AG04449 (cell line): ENCODE data around the gene SLC43A1.
"Not testable (repeated sequence)": the region's sequence is repeated elsewhere in the genome, so short reads cannot be mapped to it uniquely, and the experiment has no call there.

Experiments
- CTCF ChIA-PET: fragments of 350-600 bp; formaldehyde crosslinking; extraction: SDS; loops from one replicate; lab custom pipeline; 2021; ENCODE audit warnings: antibody characterized with exemption; lab: Yijun Ruan, JAX
- POLR2A ChIA-PET: fragments of 400-600, 350-600 bp; formaldehyde crosslinking; extraction: SDS; loops from one replicate; lab custom pipeline; 2020; ENCODE audit warnings: antibody characterized with exemption, inconsistent platforms; lab: Yijun Ruan, JAX
- DNase-seq: peaks from one replicate; pipeline ENCODE4 v3.0.0-alpha.2; 2010; ENCODE audit warnings: low read depth, low spot score
- H3K4me3 ChIP-seq: 2 replicates; pipeline ENCODE4 v1.5.1; 2011; ENCODE audit warnings: low read depth, mild to moderate bottlenecking, control low read depth, low read length
- TF ChIP-seq, protein P1 (sequence below): IDR thresholded peaks from one replicate; pipeline ENCODE4 v1.5.1; 2011; ENCODE audit warnings: mild to moderate bottlenecking, moderate library complexity, low read length, control low read depth, inconsistent platforms; ENCODE audit not compliant: insufficient read depth; ENCODE audit errors: missing control alignments

The SLC43A1 gene

DNA sequence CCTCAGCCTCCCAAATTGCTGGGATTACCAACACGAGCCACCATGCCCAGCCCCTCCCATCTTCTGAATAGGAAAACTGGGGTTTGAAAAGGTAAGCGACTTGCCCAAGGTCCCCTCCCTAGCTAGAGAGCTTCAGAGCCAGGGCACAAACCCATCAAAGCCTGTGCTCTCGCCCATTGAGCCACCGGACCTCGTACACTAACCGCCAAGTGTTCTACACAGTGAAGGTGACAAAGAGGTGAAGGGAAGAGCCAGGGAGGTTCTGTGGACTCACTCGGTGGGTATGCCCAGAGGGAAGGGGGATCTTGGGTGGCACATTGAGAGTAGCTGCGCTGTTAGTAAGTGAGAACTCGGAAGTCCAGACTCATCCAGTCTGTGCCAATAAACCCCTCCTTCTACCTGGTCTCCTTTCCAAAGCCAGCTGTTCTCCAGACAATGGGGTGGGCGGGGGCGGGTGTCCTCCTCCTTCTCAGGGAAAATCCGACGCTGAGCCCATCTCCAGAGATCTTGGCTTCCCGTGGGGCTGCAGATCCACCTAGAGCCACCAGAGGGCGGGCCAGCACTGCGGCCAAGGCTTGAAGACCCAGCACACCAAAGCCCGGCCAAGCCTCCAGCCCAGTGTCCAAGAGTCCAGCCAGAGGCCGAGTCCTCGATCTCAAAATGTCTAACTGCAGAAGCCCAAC, 58.4 kb downstream of the SLC43A1 start:
- CTCF ChIA-PET: interaction anchor here (0.8 to 11.8 kb wide), 50 partner anchors 7 to 1056 kb away, joined by 3 to 400 read pairs (median 5); partner anchors contain the start of genes P2RX3, SERPING1, SLC43A1 and SLC43A3
- POLR2A ChIA-PET: no interaction called here
- H3K4me3 ChIP-seq: peak overlapping the region; percentile 25; the same call in 1 of the 2 replicates
- TF ChIP-seq, protein P1, sequence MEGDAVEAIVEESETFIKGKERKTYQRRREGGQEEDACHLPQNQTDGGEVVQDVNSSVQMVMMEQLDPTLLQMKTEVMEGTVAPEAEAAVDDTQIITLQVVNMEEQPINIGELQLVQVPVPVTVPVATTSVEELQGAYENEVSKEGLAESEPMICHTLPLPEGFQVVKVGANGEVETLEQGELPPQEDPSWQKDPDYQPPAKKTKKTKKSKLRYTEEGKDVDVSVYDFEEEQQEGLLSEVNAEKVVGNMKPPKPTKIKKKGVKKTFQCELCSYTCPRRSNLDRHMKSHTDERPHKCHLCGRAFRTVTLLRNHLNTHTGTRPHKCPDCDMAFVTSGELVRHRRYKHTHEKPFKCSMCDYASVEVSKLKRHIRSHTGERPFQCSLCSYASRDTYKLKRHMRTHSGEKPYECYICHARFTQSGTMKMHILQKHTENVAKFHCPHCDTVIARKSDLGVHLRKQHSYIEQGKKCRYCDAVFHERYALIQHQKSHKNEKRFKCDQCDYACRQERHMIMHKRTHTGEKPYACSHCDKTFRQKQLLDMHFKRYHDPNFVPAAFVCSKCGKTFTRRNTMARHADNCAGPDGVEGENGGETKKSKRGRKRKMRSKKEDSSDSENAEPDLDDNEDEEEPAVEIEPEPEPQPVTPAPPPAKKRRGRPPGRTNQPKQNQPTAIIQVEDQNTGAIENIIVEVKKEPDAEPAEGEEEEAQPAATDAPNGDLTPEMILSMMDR: peak; percentile 98
- no peak for DNase-seq

DNA sequence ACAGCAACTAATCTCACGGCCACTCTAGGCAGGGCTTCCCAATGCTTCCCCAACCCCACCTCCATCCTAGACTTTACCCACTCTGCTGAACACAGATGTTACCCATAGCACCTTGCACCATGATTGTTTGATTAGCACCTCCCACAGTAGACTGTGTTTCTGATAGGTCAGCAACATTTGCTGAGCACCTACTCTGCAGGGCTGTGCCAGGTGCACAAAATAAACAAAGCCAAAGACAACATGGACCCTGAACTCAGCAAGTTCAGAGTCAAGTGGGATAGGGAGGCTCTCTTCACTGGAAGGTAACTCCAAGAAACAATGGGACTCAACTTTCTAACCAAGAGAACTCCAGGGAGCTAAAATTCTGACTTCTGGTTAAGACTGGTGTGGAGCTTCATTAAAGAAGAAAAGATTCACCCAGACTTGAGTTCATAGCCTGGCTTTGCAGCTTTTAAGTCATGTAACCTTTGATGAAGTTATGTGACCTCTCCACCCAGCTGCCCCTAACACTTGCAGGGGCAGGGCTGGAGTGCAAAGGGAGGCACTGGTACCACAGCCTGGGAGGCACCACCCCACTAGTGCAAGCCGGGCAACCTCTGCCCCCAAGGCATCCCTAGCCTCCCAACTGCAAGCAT, 61.8 kb downstream of the SLC43A1 start:
- ChIA-PET CTCF (interaction anchor here (1.0 to 11.8 kb wide), 7 partner anchors 12 to 108 kb away, joined by 3 to 400 read pairs (median 4); partner anchors contain the start of gene TIMM10), POLR2A (no interaction called here)
- TF ChIP-seq, protein P1: no peak
- no peak for DNase-seq
- H3K4me3 ChIP-seq: no peak overlapping the region

DNA sequence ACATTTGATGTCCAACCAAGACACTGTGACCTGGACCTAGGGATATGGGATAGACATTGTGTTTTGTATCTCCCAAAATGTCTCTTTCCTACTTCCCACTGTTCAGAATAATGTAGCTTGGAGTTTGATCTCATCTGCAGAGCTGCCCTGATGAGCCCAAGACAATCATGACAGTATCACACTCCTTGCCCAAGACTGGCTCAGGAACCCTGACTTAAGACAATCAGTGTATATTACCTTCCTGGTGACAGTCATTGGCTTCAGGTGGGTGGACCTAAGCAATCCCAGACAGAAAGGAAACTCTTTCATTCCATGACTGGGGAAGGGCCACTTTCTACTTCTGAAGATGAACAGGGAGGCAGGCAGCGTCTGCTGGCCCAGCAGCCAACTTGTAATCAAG, 69.4 kb downstream of the SLC43A1 start:
- TF ChIP-seq, protein P1: no peak
- ChIA-PET CTCF (interaction anchor here (1.3 to 12.3 kb wide), 3 partner anchors 11 to 82 kb away, joined by 3 to 134 read pairs (median 4); partner anchors contain the start of gene RTN4RL2), POLR2A (no interaction called here)
- H3K4me3 ChIP-seq: no peak overlapping the region
- no peak for DNase-seq

DNA sequence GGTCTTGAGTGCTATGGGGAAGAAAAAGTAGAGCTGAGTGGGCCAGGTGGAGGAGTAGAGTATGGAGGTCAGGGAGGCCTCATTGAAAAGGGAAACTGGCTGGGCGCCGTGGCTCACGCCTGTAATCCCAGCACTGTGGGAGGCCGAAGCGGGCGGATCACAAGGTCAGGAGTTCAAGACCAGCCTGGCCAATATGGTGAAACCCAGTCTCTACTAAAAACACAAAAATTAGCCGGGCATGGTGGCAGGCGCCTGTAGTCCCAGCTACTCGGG, 70.4 kb downstream of the SLC43A1 start:
- POLR2A ChIA-PET, H3K4me3 ChIP-seq, DNase-seq: not testable (repeated sequence)
- CTCF ChIA-PET: interaction anchor here (1.3 to 12.3 kb wide), 2 partner anchors 12 to 83 kb away, joined by 4 to 134 read pairs; partner anchors contain the start of gene RTN4RL2

DNA sequence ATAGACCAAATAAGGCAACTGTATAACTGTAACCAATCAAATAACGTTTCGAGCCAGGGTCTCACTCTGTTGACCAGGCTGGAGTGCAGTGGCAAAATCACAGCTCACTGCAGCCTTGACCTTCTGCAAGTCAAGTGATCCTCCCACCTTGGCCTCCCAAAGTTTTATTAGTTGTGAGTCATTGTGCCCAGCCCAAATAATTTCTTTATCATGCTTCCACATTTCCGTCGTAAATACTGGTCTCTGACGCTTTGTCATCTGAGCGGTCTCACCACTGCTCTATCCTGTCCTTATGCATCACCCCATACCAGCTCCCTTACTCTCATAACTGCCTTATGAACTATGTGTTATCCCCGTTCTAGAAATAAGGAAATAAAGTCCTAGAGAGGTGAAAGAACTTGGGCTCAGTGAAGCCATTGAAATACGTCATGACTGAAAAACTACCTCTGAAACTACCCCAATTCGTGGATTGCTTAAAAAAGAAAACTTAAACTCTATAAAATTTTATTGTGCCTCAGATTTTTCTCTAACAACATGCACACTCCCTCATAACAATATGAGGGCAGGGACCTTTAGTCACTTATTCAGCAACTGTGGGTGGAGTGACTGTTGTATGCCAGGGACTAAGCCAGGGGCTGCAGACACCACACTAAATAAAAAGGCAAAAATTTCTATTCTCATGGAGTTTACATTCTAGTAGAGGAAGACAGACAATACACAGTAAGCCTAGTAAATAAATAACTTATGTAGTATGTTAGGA, 71.0 kb downstream of the SLC43A1 start:
- ChIA-PET CTCF (interaction anchor here (0.8 to 12.3 kb wide), 6 partner anchors 13 to 82 kb away, joined by 3 to 134 read pairs (median 5); partner anchors contain the start of gene RTN4RL2), POLR2A (no interaction called here)
- H3K4me3 ChIP-seq: no peak overlapping the region
- TF ChIP-seq, protein P1: no peak
- no peak for DNase-seq

DNA sequence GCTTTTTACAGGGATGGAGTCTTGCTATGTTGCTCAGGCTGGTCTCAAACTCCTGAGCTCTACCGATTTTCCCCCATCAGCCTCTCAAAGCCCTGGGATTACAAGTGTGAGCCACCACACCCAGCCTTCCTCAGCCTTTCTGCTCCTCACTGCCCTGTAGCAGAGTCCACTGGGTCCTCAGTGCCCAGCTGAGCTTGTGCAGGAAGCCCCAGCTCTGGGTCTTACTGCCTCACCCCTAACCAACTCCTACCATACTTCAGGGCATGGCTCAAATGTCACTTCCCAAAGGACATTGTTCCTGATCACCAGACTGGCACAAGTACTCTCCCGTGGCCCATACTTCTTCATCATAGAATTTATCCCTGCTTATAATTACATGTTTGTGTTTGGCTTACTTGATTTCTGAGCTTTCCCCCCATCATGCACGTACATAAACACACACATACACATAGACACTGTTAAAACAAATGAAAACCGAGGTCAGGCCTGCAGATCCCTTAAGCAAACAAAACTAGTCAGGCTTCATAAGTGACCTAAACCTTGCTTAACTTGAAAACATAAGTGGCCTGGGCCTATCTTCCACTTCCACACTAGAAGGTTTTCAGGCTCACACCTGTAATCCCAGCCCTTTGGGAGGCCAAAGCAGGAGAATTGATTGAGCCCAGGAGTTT, 74.6 kb downstream of the SLC43A1 start:
- no peak for DNase-seq
- TF ChIP-seq, protein P1: no peak
- ChIA-PET POLR2A (no interaction called here), CTCF (interaction anchor here (1.1 to 12.3 kb wide), 6 partner anchors 16 to 127 kb away, joined by 3 to 134 read pairs (median 5); partner anchors contain the start of genes RTN4RL2 and UBE2L6)
- no peak overlapping the region for H3K4me3 ChIP-seq
